Fibroblast of villous mesenchyme (primary cell): ENCODE results near the gene PDZD2. TPM values are rescaled to one million over a fixed set of nuclear protein-coding genes. Genes with fewer than 3 reads are reported as not detected.
"Not testable (repeated sequence)": the region's sequence is repeated elsewhere in the genome, so short reads cannot be mapped to it uniquely, and the experiment has no call there.

Source experiments
- DNase-seq: peaks from one replicate; pipeline ENCODE4 v3.0.0-alpha.2; 2010; ENCODE audit warnings: low read depth
- H3K4me3 ChIP-seq: 2 replicates; pipeline ENCODE4 v1.5.1; 2011; ENCODE audit warnings: low read depth, mild to moderate bottlenecking, low read length
- CTCF ChIP-seq: IDR thresholded peaks from 2 replicates; pipeline ENCODE4 v1.5.1; 2012; ENCODE audit warnings: low read depth, mild to moderate bottlenecking, low read length; ENCODE audit not compliant: insufficient read depth
- total RNA-seq: library from RNA; depleted of rRNA; stranded (reverse); fragments of >200 nt; gene quantifications from 2 replicates; pipeline ENCODE4 v1.2.3, GENCODE V29; 2012

The PDZD2 gene
- total RNA-seq, 1 donor, result 2.6 TPM

GRCh38 chr5:32108167-32108566, 469.2 kb downstream of the PDZD2 start:
- H3K4me3 ChIP-seq, result no peak overlapping the region
- DNase-seq, result no peak
- TF ChIP-seq CTCF, result no peak

- peak; percentile 29 for DNase-seq
- TF ChIP-seq CTCF, result no peak
- no peak overlapping the region for H3K4me3 ChIP-seq
Observed at GRCh38 chr5:32109236-32109635, 470.3 kb downstream of the PDZD2 start.

- peak; percentile 51 for DNase-seq
- H3K4me3 ChIP-seq, result no peak overlapping the region
- TF ChIP-seq CTCF, result no peak
Observed at GRCh38 chr5:32110111-32110696, 471.3 kb downstream of the PDZD2 start.

- H3K4me3 ChIP-seq, result no peak overlapping the region
- TF ChIP-seq CTCF, result peak; percentile 10
- DNase-seq, result peak; percentile 33
Observed at GRCh38 chr5:32115985-32116384, 477.1 kb downstream of the PDZD2 start.

- no peak for DNase-seq
- H3K4me3 ChIP-seq, result no peak overlapping the region
- no peak for TF ChIP-seq CTCF
Observed at GRCh38 chr5:32116574-32117313, 477.8 kb downstream of the PDZD2 start.

- H3K4me3 ChIP-seq, DNase-seq: not testable (repeated sequence)
Observed at GRCh38 chr5:32118922-32119321, 480.0 kb downstream of the PDZD2 start.

GRCh38 chr5:32123058-32123805, 484.3 kb downstream of the PDZD2 start:
- DNase-seq, result no peak
- H3K4me3 ChIP-seq, result no peak overlapping the region
- no peak for TF ChIP-seq CTCF
